HTR-8/SVneo (cell line): ENCODE measurements around the gene CABP2.

Experiments
- DNase-seq: peaks from one replicate; pipeline ENCODE4 v3.0.0; 2011; ENCODE audit warnings: low spot score, mixed read lengths; ENCODE audit not compliant: insufficient read length
- FAIRE-seq: peaks from 2 replicates; lab custom pipeline; 2011; peaks lifted over from hg19 to GRCh38; lab: Jason Lieb, UNC

Gene CABP2

DNA sequence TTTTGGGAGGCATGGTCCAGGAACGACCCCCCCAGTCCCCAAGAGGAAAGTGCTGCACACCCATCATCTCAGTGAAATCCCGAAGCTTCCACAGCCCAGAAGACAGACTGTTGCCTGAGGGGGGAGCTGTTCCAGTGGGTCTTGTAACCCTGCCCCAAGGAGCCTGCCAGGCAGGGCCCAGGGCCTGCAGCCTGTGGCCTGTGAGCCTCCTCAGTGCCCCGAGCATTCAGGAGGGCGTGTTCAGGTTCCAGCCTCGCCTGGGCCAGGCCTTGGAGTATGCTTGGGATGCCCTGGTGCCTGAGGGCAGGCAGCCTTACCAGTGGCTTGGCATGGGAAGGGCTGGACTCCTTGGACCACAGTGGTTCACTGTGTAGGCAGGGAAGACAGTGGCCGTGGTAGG lies 18.0 kb upstream of the CABP2 start:
- no peak for DNase-seq
- no peak for FAIRE-seq

DNA sequence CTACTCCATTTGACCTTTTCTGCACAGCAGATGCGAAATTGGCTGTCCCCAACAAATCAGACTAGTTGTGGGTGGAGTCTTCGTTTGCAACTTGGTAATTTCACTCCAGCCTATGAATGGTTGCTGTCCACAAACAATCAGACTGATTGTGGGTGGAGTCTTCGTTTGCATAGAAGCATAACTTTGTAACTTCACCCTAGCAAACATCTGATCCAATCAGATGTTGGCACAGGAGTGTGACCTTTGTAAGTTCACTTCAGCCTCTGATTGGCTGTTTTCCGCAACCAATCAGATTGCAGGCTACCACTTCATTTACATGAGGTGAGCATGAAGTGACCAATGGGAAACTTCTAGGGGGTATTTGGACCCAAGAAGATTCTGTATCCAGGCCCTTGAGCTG lies 16.3 kb upstream of the CABP2 start:
- no peak for DNase-seq
- FAIRE-seq: peak; percentile 70

DNA sequence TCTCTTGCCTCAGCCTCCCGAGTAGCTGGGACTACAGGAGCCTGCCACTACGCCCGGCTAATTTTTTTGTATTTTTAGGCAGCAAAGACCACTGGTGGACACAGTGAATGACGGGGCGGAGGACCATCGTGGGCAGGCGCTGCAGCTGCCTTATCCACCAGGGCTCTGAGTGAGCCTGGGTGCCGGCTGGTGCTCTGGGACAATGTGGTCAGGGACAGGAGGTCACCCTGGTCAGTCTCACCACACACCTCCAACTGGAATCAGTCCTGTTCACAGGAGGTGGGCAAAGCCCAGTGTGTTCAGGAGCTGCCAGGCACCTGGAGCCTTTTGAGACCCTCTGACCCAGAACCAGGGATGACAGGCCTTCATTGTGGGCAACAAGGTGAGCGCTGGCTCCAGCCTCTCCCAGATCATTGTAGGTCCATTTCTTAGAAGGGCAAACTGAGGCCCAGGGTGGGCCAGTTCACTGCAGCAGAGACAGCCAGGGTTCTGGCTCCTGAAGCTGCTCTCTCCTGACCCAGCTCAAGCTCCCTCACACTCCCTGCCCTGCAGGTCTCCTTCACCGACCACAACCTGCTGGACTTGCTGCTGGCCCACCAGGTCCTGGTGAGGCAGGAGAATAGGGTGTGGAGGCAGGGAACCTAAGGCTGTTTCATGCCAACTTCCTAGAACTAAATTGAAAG lies 15.7 kb upstream of the CABP2 start:
- FAIRE-seq: no peak
- no peak for DNase-seq

DNA sequence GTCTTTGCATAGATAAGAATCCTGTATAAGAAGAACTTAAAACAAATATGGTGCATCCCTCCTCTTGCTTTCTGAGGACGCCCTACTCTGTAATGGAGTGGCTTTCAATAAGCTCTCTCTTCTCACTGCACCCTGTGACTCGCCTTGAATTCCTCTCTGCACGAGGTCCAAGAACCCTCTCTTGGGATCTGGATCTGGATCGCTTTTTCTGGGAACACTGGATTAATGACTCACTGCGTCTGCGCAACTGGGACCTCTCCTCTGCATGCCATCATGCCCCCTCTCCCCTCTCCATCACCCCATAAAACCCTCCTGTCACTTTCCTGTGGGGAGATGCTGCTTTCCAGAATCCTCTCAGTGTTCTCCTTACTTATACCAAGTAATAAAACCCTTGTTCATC lies 15.1 kb upstream of the CABP2 start:
- DNase-seq: no peak
- no peak for FAIRE-seq

DNA sequence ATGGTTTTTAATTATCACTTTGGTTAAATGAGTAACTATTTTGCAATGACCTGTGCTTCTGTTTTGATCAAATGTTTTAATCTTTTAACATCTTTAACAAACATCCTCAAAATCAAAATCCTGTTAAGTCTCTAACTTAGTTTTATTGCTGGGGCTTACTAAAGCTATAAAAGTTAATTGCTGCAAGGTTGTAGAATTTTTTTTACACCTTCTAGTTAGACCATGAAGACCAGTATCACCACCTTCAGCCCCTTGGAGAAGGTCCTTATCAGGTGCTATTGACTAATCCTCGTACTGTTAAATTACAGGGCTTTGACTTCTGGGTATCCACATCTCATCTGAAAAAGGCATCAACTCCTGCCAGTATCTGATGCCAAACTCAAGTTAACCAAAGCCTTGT lies 12.3 kb upstream of the CABP2 start:
- no peak for FAIRE-seq

DNA sequence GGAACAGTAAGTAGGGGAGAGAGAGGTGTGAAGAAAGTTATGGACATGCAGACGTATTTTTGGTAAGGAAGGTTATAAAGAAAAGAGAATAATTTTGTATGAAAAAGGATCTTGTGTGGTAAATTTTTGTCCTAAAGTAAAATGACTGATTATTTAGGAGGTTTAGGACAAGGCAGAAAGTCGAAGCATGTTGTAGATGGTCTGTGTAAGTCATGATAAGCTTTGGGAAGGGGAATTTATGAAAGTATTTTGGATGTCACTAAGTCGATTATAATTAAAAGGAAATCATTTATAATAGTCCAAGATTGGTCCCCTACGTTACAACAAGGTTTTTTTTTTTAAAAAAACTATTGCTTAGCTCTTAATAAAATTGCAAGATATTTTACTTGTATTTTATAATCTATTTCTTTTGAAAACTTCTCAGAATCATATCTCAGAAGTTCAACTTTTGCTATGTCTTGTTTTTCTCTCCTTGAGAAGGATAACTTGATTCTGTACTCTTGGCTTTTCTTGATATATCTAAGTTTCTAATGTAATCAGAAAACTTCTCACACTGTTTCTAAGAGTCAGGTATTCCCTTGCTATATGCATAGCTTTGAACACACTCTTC lies 10.9 kb upstream of the CABP2 start:
- DNase-seq: no peak

More for the DNA sequence above, 12.3 kb upstream of the CABP2 start:
- no peak for DNase-seq

DNA sequence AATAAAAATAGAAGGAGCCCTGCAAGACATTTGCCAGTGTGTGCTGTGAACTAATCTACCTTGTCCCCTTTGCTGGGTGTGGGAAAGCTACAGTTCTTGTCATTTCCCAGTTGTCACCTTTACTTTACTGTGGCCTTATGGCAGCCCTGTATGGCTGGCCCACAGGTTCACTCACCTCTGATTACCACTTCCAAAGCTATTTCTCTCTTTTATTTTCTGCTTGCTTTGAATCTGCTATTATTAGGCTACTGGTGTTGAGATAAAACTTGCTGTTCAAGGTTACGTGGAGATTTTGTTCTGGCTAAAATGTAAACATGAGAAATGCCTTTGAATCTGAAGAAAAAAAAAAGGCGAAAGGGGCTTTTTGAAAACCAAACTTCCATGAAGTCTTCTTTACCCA lies 9.6 kb upstream of the CABP2 start:
- FAIRE-seq: no peak
- no peak for DNase-seq

More for the DNA sequence above, 10.9 kb upstream of the CABP2 start:
- no peak for FAIRE-seq

DNA sequence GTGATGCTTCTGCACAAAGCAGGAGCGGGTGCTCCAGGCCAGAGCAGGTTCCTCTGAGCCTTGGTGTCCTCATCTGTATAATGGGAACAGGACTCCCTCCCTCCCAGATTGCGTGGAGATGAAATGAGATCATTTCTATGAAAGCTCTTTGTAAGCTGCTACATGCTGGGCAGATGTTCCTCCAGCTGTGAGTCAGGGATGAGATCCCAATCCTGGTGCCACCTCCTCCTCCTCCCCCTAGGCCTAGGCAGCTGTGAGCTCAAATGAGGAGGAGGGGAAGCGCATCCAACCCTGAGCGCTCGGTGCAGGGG lies 7.0 kb upstream of the CABP2 start:
- FAIRE-seq (no peak), DNase-seq (no peak)

DNA sequence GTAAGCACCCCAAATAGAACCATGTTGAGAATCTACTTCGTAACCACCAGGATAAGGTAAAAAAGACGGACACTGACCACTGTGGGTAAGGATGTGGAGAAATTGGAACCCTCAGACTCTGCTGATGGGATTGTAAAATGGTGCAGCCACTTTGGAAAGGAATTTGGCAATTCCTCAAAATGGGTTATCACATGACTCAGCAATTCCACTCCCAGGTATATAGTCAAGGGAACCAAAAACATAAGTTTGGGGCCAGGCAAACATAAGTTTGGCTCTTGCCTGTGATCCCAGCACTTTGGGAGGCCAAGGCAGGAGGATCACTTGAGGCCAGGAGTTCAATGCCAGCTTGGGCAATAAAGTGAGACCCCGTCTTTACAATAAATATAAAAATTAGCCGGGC lies 5.1 kb upstream of the CABP2 start:
- peak; percentile 87 for FAIRE-seq
- DNase-seq: no peak

DNA sequence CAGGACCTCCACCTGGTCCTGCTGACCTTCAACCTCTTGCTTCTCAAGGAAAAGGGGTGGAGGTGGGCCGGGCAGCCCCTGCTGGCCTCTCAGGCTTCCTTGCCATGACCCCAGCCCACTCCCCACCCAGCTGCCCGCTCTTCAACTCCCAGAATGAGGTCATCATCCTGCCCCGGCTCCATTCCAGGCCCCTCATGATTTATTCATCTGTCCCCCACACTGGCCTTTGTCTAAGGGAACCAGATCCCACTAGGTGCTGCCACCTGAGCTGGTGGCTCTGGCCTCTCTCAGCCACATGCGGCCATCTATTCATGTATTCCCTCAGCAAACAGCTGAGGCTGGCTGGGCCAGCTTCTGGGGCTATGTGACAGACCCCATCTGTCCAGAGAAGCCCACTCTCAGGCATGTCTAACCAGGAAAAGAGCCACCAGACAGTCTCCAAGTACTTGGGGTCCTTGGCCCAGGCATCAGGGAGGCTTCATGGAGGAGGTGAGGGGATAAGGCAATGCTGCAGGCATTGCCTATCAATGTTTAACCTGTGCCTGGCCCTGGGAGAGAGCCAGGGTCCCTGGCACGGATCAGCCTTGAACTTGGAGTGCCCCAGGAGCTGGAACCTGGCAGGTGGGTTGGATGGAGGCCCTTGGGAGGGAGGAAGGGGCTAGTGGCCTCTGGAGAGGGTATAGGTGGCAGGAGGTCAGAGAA lies 2.2 kb upstream of the CABP2 start:
- FAIRE-seq (peak; percentile 23), DNase-seq (no peak)

DNA sequence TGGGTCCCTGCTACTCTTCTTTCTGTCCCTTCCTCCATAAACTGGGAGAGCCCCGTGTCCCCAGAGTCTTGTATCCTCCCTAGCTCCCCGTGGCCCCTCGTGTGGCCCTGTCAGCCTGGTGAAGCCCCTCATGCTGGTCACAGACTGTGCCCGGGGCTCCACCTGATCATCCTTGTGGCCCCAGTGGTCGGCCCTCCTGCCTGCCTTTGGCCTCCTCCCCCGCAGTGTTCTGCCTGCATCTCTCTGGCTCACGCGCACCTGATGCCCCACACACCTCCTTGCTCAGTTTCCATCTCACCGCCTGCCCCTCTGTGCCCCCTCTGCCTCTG lies 1.2 kb upstream of the CABP2 start:
- FAIRE-seq: peak; percentile 16
- DNase-seq: no peak

DNA sequence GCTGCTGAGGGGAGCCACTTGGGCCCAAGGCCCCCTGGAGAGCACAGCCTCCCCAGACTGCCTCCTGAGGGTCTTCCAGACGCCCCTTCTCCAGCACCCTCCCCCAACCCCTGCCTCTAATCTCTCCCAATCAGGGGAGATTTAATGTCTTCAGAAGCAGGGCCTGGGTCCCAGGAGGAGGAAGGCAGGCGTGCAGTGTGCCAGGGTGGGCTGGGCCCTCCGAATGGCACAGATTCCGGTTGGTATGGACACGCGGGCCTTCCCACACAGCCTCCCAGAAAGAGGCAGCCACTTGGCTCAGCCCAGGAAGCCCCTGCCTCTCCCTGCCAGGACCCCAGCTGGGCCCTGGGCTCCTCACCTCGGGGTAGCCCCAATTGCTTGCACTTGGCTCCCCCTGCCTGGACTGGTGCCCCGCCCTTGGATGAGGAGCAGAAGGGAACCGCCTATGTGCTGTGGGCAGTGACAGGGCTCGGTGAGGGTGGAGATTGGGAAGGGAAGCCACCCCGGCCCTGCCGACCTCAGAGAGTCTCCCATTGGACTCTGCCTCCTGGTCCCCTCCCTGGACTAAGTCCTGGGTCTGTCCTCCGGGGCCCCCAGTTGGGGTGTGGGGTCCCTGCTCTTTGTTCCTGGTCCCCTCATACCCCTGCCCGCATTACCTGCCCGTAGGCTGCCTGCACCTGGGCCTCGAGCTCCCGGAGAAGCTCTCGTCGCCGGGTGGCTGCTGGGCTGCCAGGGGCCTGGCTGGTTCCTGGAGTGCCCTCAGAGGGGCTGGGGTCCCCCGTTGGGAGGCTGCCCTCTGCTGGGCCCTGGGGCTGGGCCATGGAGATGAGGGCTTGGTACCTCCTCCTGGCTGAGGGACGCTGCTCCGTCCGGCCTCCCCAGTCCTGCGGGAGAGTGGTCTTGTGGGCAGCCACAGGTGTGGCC lies 572 bp upstream of the CABP2 start:
- FAIRE-seq (no peak), DNase-seq (no peak)

DNA sequence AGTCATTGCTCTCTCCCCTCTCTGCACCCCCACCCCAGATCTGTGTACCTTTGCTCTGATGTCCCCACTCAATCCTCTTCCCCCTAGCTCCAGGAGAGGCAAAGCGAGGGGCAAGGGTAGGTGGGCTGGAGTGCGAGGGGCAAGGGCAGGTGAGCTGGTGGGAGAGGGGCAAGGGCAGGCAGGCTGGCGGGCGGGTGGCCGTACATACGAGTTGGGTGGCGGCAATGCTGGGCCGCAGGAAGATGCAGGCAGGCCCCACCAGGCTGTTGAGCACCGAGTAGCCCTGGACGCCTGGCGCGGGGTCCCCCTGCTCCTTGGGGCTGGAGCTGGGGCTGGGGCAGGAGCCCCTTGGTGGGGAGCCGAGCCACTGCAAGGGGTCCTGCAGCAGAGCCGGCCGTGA lies 908 bp downstream of the CABP2 start:
- FAIRE-seq: no peak
- DNase-seq: no peak

DNA sequence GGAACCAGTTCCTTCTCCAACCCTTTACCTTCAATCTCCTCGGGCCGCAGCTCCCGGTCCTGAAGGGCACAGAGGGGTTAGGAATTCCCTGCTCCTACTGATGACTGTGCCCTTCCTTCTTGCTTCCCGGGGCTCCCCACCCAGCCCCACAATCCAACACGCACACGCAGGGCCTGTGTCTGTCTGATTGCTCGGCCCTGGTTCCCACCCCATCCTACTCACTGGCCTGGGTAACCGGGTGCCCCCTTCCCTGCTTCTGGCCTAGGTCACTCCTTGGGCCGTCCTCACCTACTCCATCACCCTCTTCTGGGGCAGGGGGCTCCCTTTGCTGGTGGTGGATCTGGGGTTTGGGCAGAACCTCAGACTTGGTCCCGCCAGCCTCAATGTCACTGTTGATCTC lies 1.3 kb downstream of the CABP2 start:
- FAIRE-seq: peak; percentile 71
- no peak for DNase-seq

DNA sequence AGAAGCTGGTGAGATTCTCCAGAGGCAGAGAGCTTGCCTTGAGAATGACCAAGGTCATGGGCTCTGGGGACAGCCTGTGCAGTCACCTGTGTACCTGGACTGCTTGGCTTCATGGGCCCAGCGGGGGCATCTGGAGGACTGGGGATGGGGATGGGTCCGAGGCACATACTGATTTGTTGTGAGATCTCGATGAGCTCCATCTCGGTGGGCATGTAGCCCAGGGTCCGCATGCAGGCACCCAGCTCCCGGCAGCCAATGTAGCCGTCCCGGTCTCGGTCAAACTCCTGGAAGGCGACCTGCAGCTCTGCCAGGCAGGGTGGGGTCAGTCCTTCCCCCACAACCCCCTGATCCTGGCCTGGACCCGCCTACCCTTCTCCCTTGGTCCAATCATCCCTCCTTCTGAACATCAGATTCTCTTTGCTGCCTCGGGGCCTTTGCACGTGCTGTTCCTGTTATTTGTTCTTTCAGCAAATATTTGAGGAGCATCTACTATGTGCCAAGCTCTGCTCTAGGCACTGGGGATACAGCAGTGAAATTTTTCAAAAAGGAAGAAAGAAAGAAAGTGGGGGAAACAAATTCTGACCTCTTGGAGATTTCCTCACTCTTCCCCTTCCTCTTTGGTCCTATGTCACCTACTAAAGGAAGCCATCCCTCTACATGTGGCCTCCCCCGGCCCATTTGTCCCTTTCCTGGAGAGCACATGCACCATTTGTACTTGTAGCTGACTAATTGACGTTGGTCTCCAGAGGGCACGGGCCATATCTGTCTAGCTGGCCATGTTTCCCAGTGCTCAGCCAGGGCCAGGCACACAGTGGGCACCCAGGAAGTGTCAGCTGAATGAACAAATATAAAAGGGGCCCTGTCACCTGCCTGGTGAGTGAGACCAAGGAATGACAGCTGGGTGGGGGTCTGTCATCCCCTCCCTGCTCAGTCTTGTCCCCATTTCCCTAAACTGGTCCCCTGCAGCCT lies 2.1 kb downstream of the CABP2 start:
- no peak for DNase-seq
- peak; percentile 9 for FAIRE-seq

DNA sequence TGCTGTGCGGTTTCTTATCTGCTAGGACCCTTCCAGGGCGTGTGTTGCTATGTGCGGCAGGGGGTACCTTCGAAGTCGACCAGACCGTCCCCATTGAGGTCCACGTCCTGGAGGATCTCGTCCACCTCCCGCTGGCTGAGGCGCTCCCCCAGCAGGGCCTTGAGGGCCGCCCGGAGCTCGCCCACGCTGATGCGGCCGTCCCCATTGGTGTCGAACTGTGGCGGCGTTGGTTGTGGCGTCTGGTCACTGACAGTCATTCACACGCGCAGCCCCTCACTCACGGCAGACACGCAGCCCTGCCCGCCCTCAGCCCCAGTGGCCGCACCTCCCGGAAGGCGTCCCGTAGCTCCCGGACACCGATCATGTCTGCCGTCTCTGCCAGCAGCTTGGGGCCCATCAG lies 3.5 kb downstream of the CABP2 start:
- FAIRE-seq (no peak), DNase-seq (no peak)

DNA sequence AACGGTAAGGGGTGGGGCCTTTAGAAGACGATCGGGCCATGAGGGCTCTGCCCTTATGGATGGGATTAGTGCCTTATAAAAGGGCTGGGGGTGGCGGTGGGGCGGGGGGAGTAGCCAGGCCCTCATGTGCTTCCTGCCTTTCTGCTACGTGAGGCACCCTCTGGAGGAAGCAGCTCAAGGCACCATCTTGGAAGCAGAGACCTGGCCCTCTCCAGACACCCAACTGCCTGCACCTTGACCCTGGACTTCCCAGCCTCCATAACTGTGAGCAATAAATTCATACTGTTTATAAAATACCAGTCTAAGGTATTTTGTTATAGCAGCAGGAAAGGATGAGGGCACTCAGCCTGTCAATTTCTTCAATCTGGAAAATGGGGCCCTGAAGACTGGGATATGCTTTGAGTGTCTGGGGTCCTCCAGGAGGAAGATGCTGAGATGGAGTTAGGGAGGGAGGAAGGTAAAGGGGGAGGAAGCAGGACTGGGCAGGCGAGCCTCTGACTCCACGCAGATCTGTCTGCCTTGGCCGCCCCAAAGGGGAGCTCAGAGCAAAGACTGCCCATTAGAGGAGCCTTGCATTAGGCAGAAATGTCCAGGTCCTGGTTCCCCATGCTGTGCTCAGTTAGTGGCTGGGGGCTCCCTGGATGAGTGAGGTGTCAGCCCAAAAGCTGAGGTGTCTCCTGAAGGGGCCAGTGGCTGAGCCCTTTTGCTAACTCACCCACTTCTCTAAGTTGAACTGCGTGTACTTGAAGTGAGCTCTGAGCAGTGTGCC lies 5.3 kb downstream of the CABP2 start:
- FAIRE-seq: no peak
- no peak for DNase-seq

DNA sequence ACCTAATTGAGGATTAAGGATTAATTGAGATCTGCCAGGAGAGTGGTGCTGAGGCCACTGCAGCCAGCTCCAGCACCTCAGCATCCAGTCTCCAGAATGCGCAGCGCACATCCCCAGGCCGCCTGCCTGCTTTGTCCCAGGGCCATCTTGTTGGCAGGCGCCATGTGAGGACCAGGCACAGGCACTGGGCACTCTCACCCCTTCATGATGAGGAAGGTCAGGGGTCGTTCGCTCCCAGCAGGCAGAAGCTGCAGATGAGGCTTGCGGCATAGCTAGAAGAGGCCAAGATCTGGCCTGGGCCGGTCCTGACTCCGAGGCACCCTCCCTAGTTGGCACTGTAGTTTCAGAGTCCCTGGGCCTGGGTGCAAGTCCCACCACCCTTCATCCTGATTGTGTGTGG lies 6.4 kb downstream of the CABP2 start:
- FAIRE-seq (peak; percentile 74), DNase-seq (no peak)

DNA sequence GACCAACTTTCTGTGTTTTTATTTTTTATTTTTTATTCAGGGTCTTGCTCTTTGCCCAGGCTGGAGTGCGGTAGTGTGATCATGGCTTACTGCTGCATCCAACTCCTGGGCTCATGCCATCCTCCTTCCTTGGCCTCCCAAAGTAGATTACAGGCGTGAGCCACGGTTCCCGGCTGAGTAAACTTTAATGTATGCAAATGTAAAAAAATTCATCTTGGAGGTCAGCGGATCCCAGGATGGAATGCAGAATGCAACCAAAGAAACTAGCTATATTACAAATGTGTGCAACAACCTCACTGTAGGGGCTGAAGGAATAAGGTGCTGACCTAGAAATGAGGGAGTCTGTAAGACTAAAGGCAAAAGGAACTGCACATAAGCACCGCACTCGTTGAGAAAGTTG lies 9.1 kb downstream of the CABP2 start:
- FAIRE-seq: no peak
- no peak for DNase-seq
